ENCODE data around the gene RIC8B.

DNA sequence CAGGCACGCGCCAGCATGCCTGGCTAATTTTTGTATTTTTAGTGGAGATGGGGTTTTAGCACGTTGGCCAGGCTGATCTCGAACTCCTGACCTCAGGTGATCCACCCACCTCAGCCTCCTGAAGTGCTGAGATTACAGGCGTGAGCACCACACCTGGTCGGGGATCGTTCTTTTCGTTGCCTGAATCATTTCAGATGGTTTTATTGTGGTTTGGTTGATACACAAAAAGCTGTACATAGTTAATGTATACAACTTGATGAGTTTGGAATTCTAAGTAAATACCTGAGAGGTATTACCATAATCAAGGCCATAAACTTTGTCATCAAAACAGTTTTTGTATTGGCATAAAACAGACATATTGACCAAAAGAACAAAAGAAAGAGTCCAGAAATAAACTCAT is 63.3 kb downstream of the RIC8B start:
- TF ChIP-seq SUZ12 (IDR thresholded peaks at IDR 0.05; ENCODE audit: extremely low read depth, insufficient read depth, insufficient read length), result no peak
- no peak for TF ChIP-seq YY1 (IDR thresholded peaks at IDR 0.05; ENCODE audit: insufficient read depth, insufficient read length)
- TF ChIP-seq ZNF274 (IDR thresholded peaks at IDR 0.05; ENCODE audit: low read depth, low read length), result no peak
